Esophagus squamous epithelium (tissue), 5 donors: ENCODE data around the gene ESRP2. TPM values are rescaled to one million over a fixed set of nuclear protein-coding genes. Genes with fewer than 3 reads are reported as not detected.

Source experiments
- DNase-seq: peaks from one replicate; lab custom pipeline; 2025; lab: John Stamatoyannopoulos, UW
- H3K27ac ChIP-seq, 4 donors: fragments of 200-600 bp; sonication (generic); one replicate each; pipeline ENCODE4 v1.5.1; 2016 to 2019; ENCODE audit warnings: mild to moderate bottlenecking in 1 of 4
- H3K27me3 ChIP-seq, 4 donors: fragments of 200-600 bp; sonication (generic); 1 replicate in 3 of 4; 2 replicates in 1 of 4; pipeline versions ENCODE4 v1.5.1 to v1.6.0; 2017 to 2021; ENCODE audit warnings: antibody characterized with exemption in 1 of 4
- H3K36me3 ChIP-seq, 3 donors: fragments of 200-600 bp; sonication (generic); one replicate each; pipeline ENCODE4 v1.5.1; 2016 to 2019
- H3K4me1 ChIP-seq, 3 donors: fragments of 200-600 bp; sonication (generic); one replicate each; pipeline ENCODE4 v1.5.1; 2017 to 2019
- H3K4me3 ChIP-seq, 4 donors: fragments of 200-600 bp; sonication (generic); 1 replicate in 3 of 4; 2 replicates in 1 of 4; pipeline ENCODE4 v1.5.1; 2016 to 2019; ENCODE audit warnings: mild to moderate bottlenecking in 2 of 4, moderate library complexity in 1 of 4
- H3K9me3 ChIP-seq, 3 donors: fragments of 200-600 bp; sonication (generic); one replicate each; pipeline ENCODE4 v1.5.1; 2016 to 2019
- CTCF ChIP-seq, 6 experiments: fragments of 450-650 bp in 4 of 6; fragments of 200-600 bp in 2 of 6; sonication (generic) in 2 of 6; IDR thresholded peaks; one replicate each; pipeline ENCODE4 v1.5.1; 2016 to 2019; ENCODE audit warnings: antibody characterized with exemption in 6 of 6, mild to moderate bottlenecking in 4 of 6, moderate library complexity in 4 of 6
- POLR2A ChIP-seq, 4 donors: fragments of 450-650 bp; IDR thresholded peaks; one replicate each; pipeline ENCODE4 v1.6.1; 2017; ENCODE audit warnings: antibody characterized with exemption in 4 of 4, mild to moderate bottlenecking in 4 of 4, moderate library complexity in 3 of 4
- whole genome bisulfite sequencing, 2 donors: methylation state at CpG; one replicate each; pipeline ENCODE4 v1.1.5; 2018; 5-methylcytosine and 5-hydroxymethylcytosine counted together
- intact Hi-C: fragments of 100-400 bp; cut with DNase I; formaldehyde crosslinking; loops from one replicate; pipeline ENCODE4 v1.15.0; 2022
- total RNA-seq, 4 donors: library from RNA; depleted of rRNA; stranded (reverse); fragments of >200 nt; gene quantifications; one replicate each; pipeline ENCODE4 v1.1.0, GENCODE V29; 2016
- donor health status: DM: yes; HTN: yes; CAD: no.

Gene ESRP2
- total RNA-seq, 4 donors from 2014 or later: 44.6 to 137 (median 118) TPM

GRCh38 chr16:68200088-68200783 lies 35.7 kb downstream of the ESRP2 start:
- no peaks in the 10 kb centered on the region for H3K36me3 ChIP-seq
- H3K27me3 ChIP-seq: no peaks in the 10 kb centered on the region
- H3K4me1 ChIP-seq: peaks cover 0 to 11% (median 3%) of the 10 kb centered on the region in 3 donors
- TF ChIP-seq POLR2A (IDR thresholded peaks at IDR 0.05) (no peak), CTCF (IDR thresholded peaks at IDR 0.05) (no peak)
- H3K9me3 ChIP-seq: no peaks in the 10 kb centered on the region
- H3K4me3 ChIP-seq: no peak overlapping the region
- no peak for DNase-seq
- intact Hi-C loops: no loop called here
- WGBS, 2 donors: 27% methylated on average over 3 of the region's 3 CpGs
- no peak overlapping the region for H3K27ac ChIP-seq

- intact Hi-C loops: no loop called here
- Histone ChIP-seq H3K4me1 (peaks cover 0 to 11% (median 3%) of the 10 kb centered on the region in 3 donors), H3K36me3 (peaks cover 0 to 22% (median 0%) of the 10 kb centered on the region in 3 donors), H3K27me3 (no peaks in the 10 kb centered on the region), H3K9me3 (no peaks in the 10 kb centered on the region), H3K27ac (no peak overlapping the region), H3K4me3 (no peak overlapping the region)
- 95 to 100% methylated on average over 2 of the region's 2 CpGs for WGBS, 2 donors
- DNase-seq: no peak
- TF ChIP-seq POLR2A (IDR thresholded peaks at IDR 0.05): no peak
- TF ChIP-seq CTCF (IDR thresholded peaks at IDR 0.05): no peak
Observed at GRCh38 chr16:68197250-68197649, 38.7 kb downstream of the ESRP2 start.

DNA sequence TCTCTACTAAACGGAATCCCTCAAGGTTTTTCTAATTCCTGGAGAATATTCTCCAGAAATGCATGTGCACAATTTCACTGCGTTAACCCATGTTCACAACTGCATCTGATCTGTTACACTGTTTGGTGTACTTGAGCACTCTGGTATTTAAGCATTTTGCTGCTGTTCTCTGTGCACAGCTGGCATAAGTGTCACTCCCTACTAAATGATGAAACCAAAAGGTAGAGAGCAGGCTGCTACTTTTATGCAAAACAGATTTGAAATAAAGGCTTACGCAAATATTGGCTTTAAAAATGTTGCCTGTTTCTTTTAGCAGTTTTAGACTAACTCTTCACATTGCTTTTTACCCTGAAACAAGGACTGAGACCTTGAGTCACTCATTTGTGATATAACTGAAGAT lies 41.7 kb downstream of the ESRP2 start:
- no peak for DNase-seq
- H3K27ac ChIP-seq: no peak overlapping the region
- no peaks in the 10 kb centered on the region for H3K4me1 ChIP-seq
- H3K36me3 ChIP-seq: peaks cover 6 to 49% (median 8%) of the 10 kb centered on the region in 3 donors
- no peaks in the 10 kb centered on the region for H3K9me3 ChIP-seq
- 90% methylated on average over 3 of the region's 3 CpGs for WGBS, 2 donors
- no peak overlapping the region for H3K4me3 ChIP-seq
- intact Hi-C loops: no loop called here
- no peaks in the 10 kb centered on the region for H3K27me3 ChIP-seq
- no peak for TF ChIP-seq CTCF (IDR thresholded peaks at IDR 0.05)
- no peak for TF ChIP-seq POLR2A (IDR thresholded peaks at IDR 0.05)

DNA sequence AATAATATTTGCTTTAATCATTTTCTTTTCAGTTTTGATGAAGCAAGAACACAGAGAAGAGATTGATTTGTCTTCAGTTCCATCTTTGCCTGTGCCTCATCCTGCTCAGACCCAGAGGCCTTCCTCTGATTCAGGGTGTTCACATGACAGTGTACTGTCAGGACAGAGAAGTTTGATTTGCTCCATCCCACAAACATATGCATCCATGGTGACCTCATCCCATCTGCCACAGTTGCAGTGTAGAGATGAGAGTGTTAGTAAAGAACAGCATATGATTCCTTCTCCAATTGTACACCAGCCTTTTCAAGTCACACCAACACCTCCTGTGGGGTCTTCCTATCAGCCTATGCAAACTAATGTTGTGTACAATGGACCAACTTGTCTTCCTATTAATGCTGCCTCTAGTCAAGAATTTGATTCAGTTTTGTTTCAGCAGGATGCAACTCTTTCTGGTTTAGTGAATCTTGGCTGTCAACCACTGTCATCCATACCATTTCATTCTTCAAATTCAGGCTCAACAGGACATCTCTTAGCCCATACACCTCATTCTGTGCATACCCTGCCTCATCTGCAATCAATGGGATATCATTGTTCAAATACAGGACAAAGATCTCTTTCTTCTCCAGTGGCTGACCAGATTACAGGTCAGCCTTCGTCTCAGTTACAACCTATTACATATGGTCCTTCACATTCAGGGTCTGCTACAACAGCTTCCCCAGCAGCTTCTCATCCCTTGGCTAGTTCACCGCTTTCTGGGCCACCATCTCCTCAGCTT lies 45.0 kb downstream of the ESRP2 start:
- intact Hi-C loops: no loop called here
- Histone ChIP-seq H3K36me3 (peaks cover 6 to 82% (median 8%) of the 10 kb centered on the region in 3 donors), H3K9me3 (no peaks in the 10 kb centered on the region), H3K27ac (no peak overlapping the region), H3K4me1 (no peaks in the 10 kb centered on the region), H3K27me3 (no peaks in the 10 kb centered on the region), H3K4me3 (no peak overlapping the region)
- DNase-seq: no peak
- TF ChIP-seq POLR2A (IDR thresholded peaks at IDR 0.05) (no peak), CTCF (IDR thresholded peaks at IDR 0.05) (no peak)
- WGBS, 2 donors: 97% methylated on average over 2 of the region's 2 CpGs

- no peaks in the 10 kb centered on the region for H3K4me1 ChIP-seq
- TF ChIP-seq CTCF (IDR thresholded peaks at IDR 0.05) (no peak), POLR2A (IDR thresholded peaks at IDR 0.05) (no peak)
- H3K36me3 ChIP-seq: peaks cover 6 to 90% (median 8%) of the 10 kb centered on the region in 3 donors
- H3K4me3 ChIP-seq: no peak overlapping the region
- no peaks in the 10 kb centered on the region for H3K9me3 ChIP-seq
- intact Hi-C loops: no loop called here
- 72 to 76% methylated on average over 1 of the region's 1 CpG for WGBS, 2 donors
- no peak for DNase-seq
- no peaks in the 10 kb centered on the region for H3K27me3 ChIP-seq
- no peak overlapping the region for H3K27ac ChIP-seq
Observed at GRCh38 chr16:68190081-68190480, 45.8 kb downstream of the ESRP2 start.
